ENCODE measurements around the gene NCCRP1.
"Not testable (repeated sequence)": the region's sequence is repeated elsewhere in the genome, so short reads cannot be mapped to it uniquely, and the experiment has no call there.

Gene NCCRP1

GRCh38 chr19:39211731-39212374, 15.1 kb downstream of the NCCRP1 start:
- DNase-seq, result no peak

GRCh38 chr19:39212375-39212742, 15.6 kb downstream of the NCCRP1 start:
- no peak for DNase-seq

GRCh38 chr19:39215323-39215722, 18.6 kb downstream of the NCCRP1 start:
- not testable (repeated sequence) for DNase-seq

- no peak for DNase-seq
Measured at GRCh38 chr19:39217094-39217493, 20.3 kb downstream of the NCCRP1 start.

GRCh38 chr19:39218230-39219007, 21.7 kb downstream of the NCCRP1 start:
- no peak for DNase-seq

GRCh38 chr19:39219108-39219507, 22.3 kb downstream of the NCCRP1 start:
- DNase-seq, result not testable (repeated sequence)

- DNase-seq, result no peak
Measured at GRCh38 chr19:39223703-39224279, 27.0 kb downstream of the NCCRP1 start.

- no peak for DNase-seq
Measured at GRCh38 chr19:39224910-39225309, 28.1 kb downstream of the NCCRP1 start.

- DNase-seq, result no peak
Measured at GRCh38 chr19:39230096-39230764, 33.5 kb downstream of the NCCRP1 start.

- no peak for DNase-seq
Measured at GRCh38 chr19:39232708-39233107, 35.9 kb downstream of the NCCRP1 start.

- no peak for DNase-seq
Measured at GRCh38 chr19:39236527-39236926, 39.8 kb downstream of the NCCRP1 start.

- DNase-seq, result no peak
Measured at GRCh38 chr19:39237200-39238184, 40.7 kb downstream of the NCCRP1 start.

- DNase-seq, result no peak
Measured at GRCh38 chr19:39238209-39238608, 41.4 kb downstream of the NCCRP1 start.

- DNase-seq, result no peak
Measured at GRCh38 chr19:39238944-39239343, 42.2 kb downstream of the NCCRP1 start.

GRCh38 chr19:39240421-39240820, 43.7 kb downstream of the NCCRP1 start:
- DNase-seq, result no peak

GRCh38 chr19:39243741-39244140, 47.0 kb downstream of the NCCRP1 start:
- not testable (repeated sequence) for DNase-seq

- DNase-seq, result not testable (repeated sequence)
Measured at GRCh38 chr19:39244410-39245100, 47.8 kb downstream of the NCCRP1 start, which contains the start of gene IFNL3. Gene IFNL3, minus strand, starts transcription at chr19:39245006. Its CDS starts 39 bp downstream, at chr19:39244967.

- DNase-seq, result not testable (repeated sequence)
Measured at GRCh38 chr19:39245166-39245565, 48.4 kb downstream of the NCCRP1 start.

GRCh38 chr19:39246951-39247669, 50.3 kb downstream of the NCCRP1 start:
- DNase-seq, result no peak
